Activated B cell treated with CpG ODN at 0.5 μM for 24 hours (primary cell): ENCODE data around the gene ERC1. TPM values are rescaled to one million over a fixed set of nuclear protein-coding genes. Genes with fewer than 3 reads are reported as not detected.

Experiments
- ATAC-seq: fragments of 200-7000 bp; cut with Tn5 transposase; one replicate; pipeline ENCODE4 v1.10.0; 2021; ENCODE audit warnings: low read depth, mild to moderate bottlenecking, moderate library complexity
- CTCF ChIA-PET: fragments of 350-600 bp; sonication (Branson Sonifier 250); formaldehyde crosslinking; loops from one replicate; lab custom pipeline; 2021; ENCODE audit warnings: antibody characterized with exemption; lab: Charles Lee
- POLR2A ChIA-PET: fragments of 350-600 bp; sonication (Branson Sonifier 250); formaldehyde crosslinking; loops from one replicate; lab custom pipeline; 2021; ENCODE audit warnings: antibody characterized with exemption; lab: Charles Lee
- DNase-seq: peaks from one replicate; pipeline ENCODE4 v3.0.0; 2022
- H3K27ac Mint-ChIP-seq: one replicate; pipeline ENCODE4 v1.8.0; 2020; ENCODE audit warnings: mixed read lengths
- H3K27me3 Mint-ChIP-seq: one replicate; pipeline ENCODE4 v1.8.0; 2021; ENCODE audit warnings: mixed read lengths
- H3K36me3 Mint-ChIP-seq: one replicate; pipeline ENCODE4 v1.8.0; 2021; ENCODE audit warnings: low read depth, mixed read lengths
- H3K4me1 Mint-ChIP-seq: one replicate; pipeline ENCODE4 v1.8.0; 2021; ENCODE audit warnings: mixed read lengths
- H3K4me3 Mint-ChIP-seq: one replicate; pipeline ENCODE4 v1.8.0; 2020; ENCODE audit warnings: mild to moderate bottlenecking, mixed read lengths
- H3K9me3 Mint-ChIP-seq: one replicate; pipeline ENCODE4 v1.8.0; 2020; ENCODE audit warnings: mixed read lengths
- CTCF ChIP-seq: fragments of 200-600 bp; IDR thresholded peaks from one replicate; pipeline ENCODE4 v1.8.0; 2022; ENCODE audit warnings: antibody characterized with exemption, mild to moderate bottlenecking
- intact Hi-C: fragments of 100-400 bp; cut with micrococcal nuclease; formaldehyde crosslinking; loops from one replicate; pipeline ENCODE4 v1.15.1; 2024
- total RNA-seq: library from RNA; stranded (reverse); gene quantifications from 2 replicates; pipeline ENCODE4 v1.2.3, GENCODE V29; 2022

The ERC1 gene
- total RNA-seq, 1 donor from 2014 or later, result 57.0 TPM

GRCh38 chr12:1185460-1186182 is 194.6 kb downstream of the ERC1 start:
- Mint-ChIP-seq H3K27me3 (no peaks in the 10 kb centered on the region), H3K27ac (no peak overlapping the region), H3K9me3 (no peaks in the 10 kb centered on the region), H3K4me1 (peaks cover 6% of the 10 kb centered on the region), H3K4me3 (no peak overlapping the region), H3K36me3 (peaks cover 58% of the 10 kb centered on the region)
- intact Hi-C loops, result no loop called here
- ChIA-PET POLR2A (no interaction called here), CTCF (no interaction called here)
- no peak for ATAC-seq
- no peak for TF ChIP-seq CTCF
- DNase-seq, result no peak

- POLR2A ChIA-PET, result no interaction called here
- TF ChIP-seq CTCF, result no peak
Measured at GRCh38 chr12:1186298-1186697, 195.3 kb downstream of the ERC1 start.

GRCh38 chr12:1188016-1188415 is 197.0 kb downstream of the ERC1 start:
- H3K4me1 Mint-ChIP-seq, result peaks cover 6% of the 10 kb centered on the region
- ChIA-PET POLR2A (no interaction called here), CTCF (interaction anchor here (1.2 kb wide), 1 partner anchor 24 kb away, joined by 4 read pairs; no protein-coding TSS in a partner anchor)
- H3K27me3 Mint-ChIP-seq, result no peaks in the 10 kb centered on the region
- intact Hi-C loops, result no loop called here
- no peak overlapping the region for H3K4me3 Mint-ChIP-seq
- H3K9me3 Mint-ChIP-seq, result no peaks in the 10 kb centered on the region
- TF ChIP-seq CTCF, result no peak
- H3K36me3 Mint-ChIP-seq, result peaks cover 62% of the 10 kb centered on the region
- DNase-seq (no peak), ATAC-seq (no peak)
- no peak overlapping the region for H3K27ac Mint-ChIP-seq

More at GRCh38 chr12:1186298-1186697, 195.3 kb downstream of the ERC1 start:
- ATAC-seq (no peak), DNase-seq (no peak)
- Mint-ChIP-seq H3K36me3 (peaks cover 54% of the 10 kb centered on the region), H3K9me3 (no peaks in the 10 kb centered on the region), H3K27me3 (no peaks in the 10 kb centered on the region), H3K27ac (no peak overlapping the region), H3K4me3 (no peak overlapping the region), H3K4me1 (peaks cover 6% of the 10 kb centered on the region)
- CTCF ChIA-PET, result no interaction called here
- intact Hi-C loops, result no loop called here

- Mint-ChIP-seq H3K4me3 (no peak overlapping the region), H3K9me3 (no peaks in the 10 kb centered on the region), H3K4me1 (peaks cover 6% of the 10 kb centered on the region), H3K27me3 (no peaks in the 10 kb centered on the region), H3K27ac (no peak overlapping the region), H3K36me3 (peaks cover 54% of the 10 kb centered on the region)
- CTCF ChIA-PET, result interaction anchor here (1.2 kb wide), 1 partner anchor 25 kb away, joined by 4 read pairs; no protein-coding TSS in a partner anchor
- no peak for ATAC-seq
- TF ChIP-seq CTCF, result no peak
- POLR2A ChIA-PET, result no interaction called here
- intact Hi-C loops, result no loop called here
- DNase-seq, result no peak
Measured at GRCh38 chr12:1189163-1189562, 198.1 kb downstream of the ERC1 start.

- ATAC-seq, result no peak
- Mint-ChIP-seq H3K27ac (no peak overlapping the region), H3K4me1 (no peaks in the 10 kb centered on the region), H3K4me3 (no peak overlapping the region), H3K36me3 (peaks cover 49% of the 10 kb centered on the region), H3K27me3 (no peaks in the 10 kb centered on the region), H3K9me3 (no peaks in the 10 kb centered on the region)
- intact Hi-C loops, result no loop called here
- ChIA-PET CTCF (interaction anchor here (0.6 kb wide), 1 partner anchor 78 kb away, joined by 3 read pairs; no protein-coding TSS in a partner anchor), POLR2A (no interaction called here)
- DNase-seq, result no peak
- no peak for TF ChIP-seq CTCF
Measured at GRCh38 chr12:1195513-1195912, 204.5 kb downstream of the ERC1 start.
